GM08714 (cell line): ENCODE measurements around the gene CTCFL.

Source experiments
- H3K4me3 ChIP-seq: fragments of 200-500 bp; sonication (Bioruptor generic); 2 replicates; pipeline ENCODE4 v1.5.1; 2014; ENCODE audit warnings: mild to moderate bottlenecking, low read length, inconsistent platforms
- ZNF274 ChIP-seq: IDR thresholded peaks from 2 replicates; pipeline ENCODE4 v1.6.1; 2012; ENCODE audit warnings: mild to moderate bottlenecking, low read depth, low read length

CTCFL gene

DNA sequence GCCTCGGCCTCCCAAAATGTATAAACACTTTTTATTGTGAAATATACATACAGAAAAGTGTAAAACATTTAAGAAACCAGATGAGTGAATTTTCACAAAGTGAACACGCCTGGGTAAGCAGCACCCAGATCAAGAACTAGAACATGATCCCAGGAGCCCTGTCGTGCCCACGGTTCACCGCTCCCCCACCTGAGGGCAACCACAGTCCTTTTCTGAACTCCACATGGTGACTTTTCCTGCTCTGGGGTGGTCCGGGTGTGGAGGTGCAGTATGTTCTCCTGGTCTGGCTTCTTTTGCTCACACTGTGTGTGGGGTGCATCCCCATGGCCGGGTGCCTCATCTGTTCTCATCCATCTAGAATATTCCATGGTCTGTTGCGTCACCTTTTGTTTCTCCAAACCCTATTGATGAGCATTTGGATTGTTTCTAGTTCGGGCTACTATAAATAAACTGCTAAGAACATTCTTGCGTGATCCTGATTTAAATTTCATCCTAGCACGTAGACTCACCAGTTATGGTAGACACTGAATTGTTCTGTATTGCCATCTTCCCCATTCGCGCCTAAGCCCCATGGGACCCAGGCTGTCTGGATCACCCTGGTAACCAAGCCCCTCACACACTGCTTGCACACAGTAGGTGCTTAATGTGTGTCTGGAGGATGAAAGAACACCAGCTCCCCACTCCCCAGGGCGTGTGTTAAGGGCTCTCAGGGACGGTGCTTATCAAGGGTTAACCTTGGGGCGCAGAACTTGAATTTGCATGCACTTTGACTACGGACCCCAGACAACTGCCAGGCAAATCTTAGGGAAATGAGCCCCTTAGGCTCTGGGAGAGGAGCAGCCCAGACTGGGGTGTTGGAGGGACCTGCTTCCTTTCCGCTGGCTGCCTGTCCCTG, 56.2 kb downstream of the CTCFL start:
- no peak overlapping the region for H3K4me3 ChIP-seq
- no peak for TF ChIP-seq ZNF274

- TF ChIP-seq ZNF274, result no peak
- no peak overlapping the region for H3K4me3 ChIP-seq
Measured at GRCh38 chr20:57467742-57468141, 57.2 kb downstream of the CTCFL start.

GRCh38 chr20:57465943-57466342, 59.0 kb downstream of the CTCFL start:
- no peak overlapping the region for H3K4me3 ChIP-seq
- no peak for TF ChIP-seq ZNF274

- TF ChIP-seq ZNF274, result no peak
- H3K4me3 ChIP-seq, result no peak overlapping the region
Measured at GRCh38 chr20:57465486-57465885, 59.5 kb downstream of the CTCFL start.

DNA sequence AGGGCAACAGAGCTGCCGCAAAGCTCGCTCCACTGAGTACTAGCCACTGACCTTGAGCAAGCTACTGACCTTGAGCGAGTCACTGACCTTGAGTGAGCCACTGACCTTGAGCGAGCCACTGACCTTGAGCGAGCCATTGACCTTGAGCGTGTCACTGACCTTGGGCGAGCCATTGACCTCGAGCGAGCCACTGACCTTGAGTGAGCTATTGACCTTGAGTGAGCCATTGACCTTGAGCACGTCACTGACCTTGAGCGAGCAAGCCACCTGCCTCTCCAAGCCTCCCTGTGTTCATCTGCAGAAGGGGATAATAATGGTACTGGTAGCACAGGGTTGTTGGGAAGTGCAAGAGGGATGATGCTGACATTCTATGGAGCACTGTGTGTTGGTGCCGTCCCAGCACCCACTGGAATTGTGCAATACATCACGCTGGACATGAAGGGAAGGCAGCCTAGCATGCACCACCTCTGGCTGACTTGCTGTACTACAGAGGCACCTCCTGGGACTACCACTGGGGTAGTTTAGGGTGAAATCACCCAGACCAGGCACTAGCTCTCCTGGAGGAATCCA, 60.2 kb downstream of the CTCFL start:
- no peak for TF ChIP-seq ZNF274
- H3K4me3 ChIP-seq, result no peak overlapping the region

GRCh38 chr20:57462781-57463180, 62.2 kb downstream of the CTCFL start:
- TF ChIP-seq ZNF274, result no peak
- no peak overlapping the region for H3K4me3 ChIP-seq

DNA sequence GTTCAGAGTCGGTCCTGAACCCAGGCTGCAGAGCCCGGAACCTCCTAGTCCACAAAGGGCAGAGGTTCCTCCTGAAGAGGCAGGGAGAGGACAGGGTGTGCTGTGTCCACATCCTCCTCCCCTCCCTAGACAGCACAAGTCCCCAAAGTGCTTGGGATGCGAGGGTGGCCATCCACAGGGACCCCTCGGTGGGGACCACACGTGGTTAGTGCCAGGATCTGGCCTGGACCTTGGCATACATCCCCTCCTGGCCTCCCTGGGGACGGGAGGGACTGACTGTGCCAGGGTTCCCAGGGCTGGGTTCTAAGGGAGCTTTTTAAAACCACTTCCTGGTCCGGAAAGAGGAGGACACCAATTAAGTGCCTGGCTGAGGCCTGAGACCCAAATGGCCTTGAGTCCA, 63.2 kb downstream of the CTCFL start:
- TF ChIP-seq ZNF274, result no peak

DNA sequence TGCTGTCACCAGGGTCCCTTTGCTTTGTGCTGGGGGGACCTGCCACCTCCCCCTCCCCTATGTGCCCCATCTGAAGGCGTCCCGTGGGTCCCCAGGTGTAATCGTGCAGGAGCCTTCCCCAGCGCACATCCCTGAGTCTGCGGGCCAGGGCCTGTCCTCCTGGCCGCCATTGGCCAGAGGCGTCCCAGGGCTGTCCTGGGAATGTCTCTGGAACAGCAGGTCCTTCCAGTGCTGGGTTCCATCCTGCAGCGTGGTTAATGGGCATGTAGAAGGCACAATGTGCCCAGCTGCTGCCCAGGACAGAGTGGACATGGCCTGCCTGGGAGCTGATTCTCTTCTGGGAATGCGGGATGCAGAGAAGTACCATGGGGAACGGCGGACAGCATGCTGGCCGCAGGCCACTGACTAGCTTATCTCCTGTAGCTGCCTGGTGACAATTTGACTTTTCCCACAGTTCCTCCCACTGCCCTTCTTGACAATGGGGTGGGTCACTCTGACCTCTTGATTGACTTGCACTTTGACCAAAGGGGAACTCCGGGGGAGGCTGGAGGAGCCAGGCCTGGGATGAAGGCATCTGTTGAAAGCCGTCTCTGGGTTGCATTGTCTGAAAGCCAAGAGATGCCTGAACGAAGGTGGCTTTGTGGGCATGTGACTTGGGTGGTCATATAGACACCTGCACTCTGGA, 64.0 kb downstream of the CTCFL start:
- H3K4me3 ChIP-seq, result no peak overlapping the region
- no peak for TF ChIP-seq ZNF274

More for the DNA sequence above, 63.2 kb downstream of the CTCFL start:
- H3K4me3 ChIP-seq, result no peak overlapping the region

GRCh38 chr20:57459897-57460296, 65.0 kb downstream of the CTCFL start:
- no peak for TF ChIP-seq ZNF274
- no peak overlapping the region for H3K4me3 ChIP-seq

DNA sequence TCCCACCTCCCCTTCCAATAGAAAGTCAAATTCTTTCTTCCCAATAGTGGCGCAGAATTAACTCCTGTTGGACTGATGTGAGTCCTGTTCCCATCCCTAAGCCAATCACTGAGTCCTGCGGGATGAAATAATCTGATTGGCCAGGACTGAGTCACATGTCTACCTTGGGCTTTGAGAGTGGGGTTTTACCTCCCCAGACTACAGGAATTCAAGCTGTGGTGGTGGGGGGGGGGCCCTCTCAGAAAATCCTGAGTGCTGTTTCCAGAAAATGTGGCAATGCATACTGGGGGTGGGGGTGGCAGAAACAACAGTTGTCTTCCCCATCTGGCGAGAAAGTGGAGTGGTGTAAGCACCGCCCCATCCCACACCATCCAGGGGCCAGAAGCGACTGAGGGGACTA, 65.7 kb downstream of the CTCFL start:
- TF ChIP-seq ZNF274, result no peak
- H3K4me3 ChIP-seq, result no peak overlapping the region

DNA sequence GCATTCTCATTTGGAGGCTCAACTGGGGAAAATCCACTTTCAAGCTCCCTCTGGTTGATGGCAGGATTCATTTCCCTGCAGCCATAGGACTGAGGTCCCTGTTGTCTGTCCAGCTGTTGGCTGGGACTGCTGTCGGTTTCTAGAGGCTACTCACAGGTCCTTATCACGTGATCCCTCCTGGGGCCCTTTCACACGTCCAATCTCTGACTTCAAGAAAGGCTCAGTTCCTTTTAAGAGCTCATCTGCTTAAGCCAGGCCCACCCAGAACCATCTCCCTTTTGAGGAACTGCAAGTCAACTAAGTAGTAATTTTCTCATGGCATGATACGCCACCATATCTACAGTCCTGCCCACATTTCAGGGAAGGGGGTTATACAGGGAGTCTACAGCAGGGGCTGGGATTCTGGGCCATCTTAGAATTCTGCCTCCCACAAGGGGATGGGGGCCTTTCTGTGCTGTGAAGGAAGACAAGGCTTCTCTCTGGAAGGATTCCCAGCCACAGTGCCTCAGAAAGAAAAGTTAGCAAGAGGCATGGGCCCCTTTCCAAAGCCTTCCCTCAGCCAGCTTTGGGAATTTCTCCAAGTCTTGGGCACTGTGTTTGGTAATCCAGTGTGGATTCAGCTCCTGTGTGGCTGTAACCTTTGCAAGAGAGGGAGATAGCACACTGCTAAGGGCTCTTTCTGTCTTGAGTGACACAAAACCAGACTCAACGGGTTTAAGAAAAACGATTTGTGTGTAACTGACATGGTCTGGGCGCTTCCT, 66.4 kb downstream of the CTCFL start:
- TF ChIP-seq ZNF274, result no peak
- H3K4me3 ChIP-seq, result no peak overlapping the region

DNA sequence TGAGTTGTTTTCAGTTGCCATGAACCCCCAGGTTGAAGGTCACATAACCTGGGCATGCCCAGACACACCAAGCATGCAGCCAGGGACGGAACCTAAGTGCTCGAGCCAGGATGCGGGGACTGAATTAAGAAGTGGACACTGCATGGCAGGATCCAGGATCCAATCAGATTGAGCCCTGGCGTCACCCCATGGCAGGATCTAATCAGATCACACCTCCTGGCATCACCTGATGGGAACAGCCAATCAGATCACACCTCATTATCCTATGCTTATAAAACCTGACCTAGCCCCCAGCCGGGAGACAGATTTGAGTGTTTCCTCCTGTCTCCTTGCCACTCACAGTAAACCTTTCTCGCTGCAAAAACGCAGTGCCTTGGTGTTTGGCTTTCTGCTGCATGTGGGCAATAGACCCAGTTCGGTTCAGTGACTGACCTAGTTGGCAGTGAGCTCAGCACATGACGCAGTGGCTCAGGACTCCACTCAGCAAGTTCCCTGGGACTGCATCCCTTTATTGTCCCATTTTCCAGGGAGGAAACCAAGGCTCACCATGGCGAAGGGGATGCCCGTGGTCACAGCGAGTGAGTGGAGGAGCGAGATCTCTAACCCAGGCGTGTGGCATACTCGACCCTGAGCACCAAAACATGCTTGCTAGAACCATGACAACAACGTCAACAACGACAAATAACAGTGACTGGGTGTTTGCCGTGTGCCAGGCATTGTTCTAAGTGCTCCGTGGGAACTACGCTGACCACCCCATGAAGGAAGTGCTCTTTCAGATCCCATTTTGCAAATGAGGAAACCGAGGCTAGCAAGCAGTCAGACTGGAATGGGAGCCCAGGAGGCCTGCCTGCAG, 67.5 kb downstream of the CTCFL start:
- no peak overlapping the region for H3K4me3 ChIP-seq
- TF ChIP-seq ZNF274, result no peak

DNA sequence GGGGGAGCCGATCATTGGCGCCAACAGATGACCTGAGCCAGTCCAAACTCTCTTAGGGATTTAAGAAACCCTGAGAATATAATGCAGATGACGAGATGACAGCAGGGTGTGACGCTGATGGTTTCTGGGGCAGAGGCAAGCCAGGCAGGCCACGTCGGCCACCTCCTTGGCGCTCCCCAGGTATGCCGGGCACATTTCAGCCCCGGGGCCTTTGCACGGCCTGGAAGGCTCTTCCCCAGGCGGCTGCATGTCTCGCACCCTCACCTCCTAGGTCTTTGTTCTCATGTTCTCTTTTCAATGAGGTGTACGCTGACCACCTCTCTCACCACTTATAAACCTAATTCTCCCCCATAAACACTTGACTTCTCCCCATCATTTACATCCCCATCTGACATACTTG, 68.8 kb downstream of the CTCFL start:
- H3K4me3 ChIP-seq, result no peak overlapping the region
- TF ChIP-seq ZNF274, result no peak
